Mesothelial cell of epicardium (in vitro differentiated cells): ENCODE results near the gene VPS52. TPM values are rescaled to one million over a fixed set of nuclear protein-coding genes. Genes with fewer than 3 reads are reported as not detected.
A peak's percentile ranks its signal among the peaks of the same experiment; 100 is the strongest.

ENCODE experiments used
- DNase-seq, 2 experiments: peaks; one replicate each; pipeline ENCODE4 v3.0.0; 2021; ENCODE audit warnings: low spot score in 2 of 2; ENCODE audit not compliant: unreplicated experiment in 2 of 2
- H3K27ac Mint-ChIP-seq: 2 replicates; pipeline ENCODE4 v1.8.0; 2021; ENCODE audit warnings: mixed read lengths
- H3K27me3 Mint-ChIP-seq: 2 replicates; pipeline ENCODE4 v1.8.0; 2021; ENCODE audit warnings: low read depth, mixed read lengths
- H3K36me3 Mint-ChIP-seq: 2 replicates; pipeline ENCODE4 v1.8.0; 2021; ENCODE audit warnings: mixed read lengths
- H3K4me1 Mint-ChIP-seq: 2 replicates; pipeline ENCODE4 v1.8.0; 2021; ENCODE audit warnings: mixed read lengths
- H3K4me3 Mint-ChIP-seq: 2 replicates; pipeline ENCODE4 v1.8.0; 2021; ENCODE audit warnings: mild to moderate bottlenecking, moderate library complexity, mixed read lengths
- H3K9me3 Mint-ChIP-seq: 2 replicates; pipeline ENCODE4 v1.8.0; 2021; ENCODE audit warnings: mixed read lengths
- CTCF ChIP-seq: fragments of 200-600 bp; sonication (generic); IDR thresholded peaks from one replicate; pipeline ENCODE4 v1.5.0; 2021; ENCODE audit warnings: antibody characterized with exemption; ENCODE audit not compliant: unreplicated experiment
- microRNA-seq: library from miRNA; unstranded; fragments of <30 nt; microRNA quantifications from one replicate; pipeline ENCODE4 v1.2.0, GENCODE V29; 2021; ENCODE audit warnings: inconsistent platforms, mixed read lengths
- total RNA-seq: library from RNA; stranded (reverse); gene quantifications from 3 replicates; pipeline ENCODE4 v1.2.1, GENCODE V29; 2021

Gene VPS52
- total RNA-seq, 1 donor from 2014 or later, result 69.8 TPM

GRCh38 chr6:33201935-33202334 is 69.7 kb downstream of the VPS52 start:
- Mint-ChIP-seq H3K27ac (peak overlapping the region; percentile 99), H3K4me3 (peak overlapping the region; percentile 99), H3K36me3 (peaks cover 16% of the 10 kb centered on the region), H3K4me1 (peaks cover 75% of the 10 kb centered on the region), H3K27me3 (no peaks in the 10 kb centered on the region), H3K9me3 (no peaks in the 10 kb centered on the region)
- DNase-seq, result no peak
- no peak for TF ChIP-seq CTCF

- H3K36me3 Mint-ChIP-seq, result peaks cover 19% of the 10 kb centered on the region
- H3K27me3 Mint-ChIP-seq, result no peaks in the 10 kb centered on the region
- DNase-seq, result no peak
- H3K4me1 Mint-ChIP-seq, result peaks cover 71% of the 10 kb centered on the region
- H3K4me3 Mint-ChIP-seq, result peak overlapping the region; percentile 99
- no peak for TF ChIP-seq CTCF
- H3K27ac Mint-ChIP-seq, result peak overlapping the region; percentile 99
- no peaks in the 10 kb centered on the region for H3K9me3 Mint-ChIP-seq
Observed at GRCh38 chr6:33201147-33201545, 70.5 kb downstream of the VPS52 start.

Small RNA genes lying within 50 kb of the gene (microRNA-seq; reads per million reads assigned to microRNA genes)
- gene MIR219A1, result 12.6 reads per million, percentile 36 among the genes with 10 or more reads in this experiment
- gene MIR6834, result not detected
- not detected for gene MIR6873

Other genes starting within 250 kb of the VPS52 start
- 2.0 to 2.2 TPM (median 2.0 TPM) in 3 replicates for gene HLA-DPA1, start 198.2 kb downstream of the VPS52 start, total RNA-seq
- 12.0 to 12.7 TPM (median 12.0 TPM) in 3 replicates for gene HLA-DPB1, start 195.9 kb downstream of the VPS52 start, total RNA-seq
- 12.6 to 14.4 TPM (median 14.2 TPM) in 3 replicates for gene COL11A2, start 79.4 kb downstream of the VPS52 start, total RNA-seq
- 67.6 to 70.4 TPM (median 70.3 TPM) in 3 replicates for gene RXRB, start 71.2 kb downstream of the VPS52 start, total RNA-seq
- gene SLC39A7, start 71.0 kb downstream of the VPS52 start, total RNA-seq, result 138 to 140 TPM (median 140 TPM) in 3 replicates
- 15.0 to 15.3 TPM (median 15.1 TPM) in 3 replicates for gene HSD17B8, start 67.2 kb downstream of the VPS52 start, total RNA-seq
- gene RING1, start 63.4 kb downstream of the VPS52 start, total RNA-seq, result 55.8 to 59.0 TPM (median 56.0 TPM) in 3 replicates
- 2,626 to 2,771 TPM (median 2,750 TPM) in 3 replicates for gene RPS18, start 199 bp upstream of the VPS52 start, total RNA-seq
- 3.9 to 4.6 TPM (median 4.3 TPM) in 3 replicates for gene B3GALT4, start 5.2 kb upstream of the VPS52 start, total RNA-seq
- gene WDR46, start 17.4 kb upstream of the VPS52 start, total RNA-seq, result 46.2 to 53.6 TPM (median 52.0 TPM) in 3 replicates
- 38.7 to 43.0 TPM (median 39.9 TPM) in 3 replicates for gene PFDN6, start 17.7 kb upstream of the VPS52 start, total RNA-seq
- gene RGL2, start 27.1 kb upstream of the VPS52 start, total RNA-seq, result 108 to 113 TPM (median 112 TPM) in 3 replicates
- gene TAPBP, start 42.2 kb upstream of the VPS52 start, total RNA-seq, result 62.8 to 68.3 TPM (median 64.4 TPM) in 3 replicates
- 33.2 to 36.0 TPM (median 35.8 TPM) in 3 replicates for gene ZBTB22, start 45.9 kb upstream of the VPS52 start, total RNA-seq
- 31.9 to 33.2 TPM (median 33.1 TPM) in 3 replicates for gene DAXX, start 51.1 kb upstream of the VPS52 start, total RNA-seq
- 30.1 to 31.3 TPM (median 30.3 TPM) in 3 replicates for gene KIFC1, start 119.9 kb upstream of the VPS52 start, total RNA-seq
- 61.0 to 63.6 TPM (median 63.0 TPM) in 3 replicates for gene PHF1, start 139.1 kb upstream of the VPS52 start, total RNA-seq
- gene CUTA, start 146.2 kb upstream of the VPS52 start, total RNA-seq, result 238 to 239 TPM (median 239 TPM) in 3 replicates
- 57.7 to 66.1 TPM (median 65.1 TPM) in 3 replicates for gene SYNGAP1, start 148.2 kb upstream of the VPS52 start, total RNA-seq
- gene ZBTB9, start 182.7 kb upstream of the VPS52 start, total RNA-seq, result 9.6 to 10.2 TPM (median 10.0 TPM) in 3 replicates